Liver (tissue), 3 donors: ENCODE data around the gene FARS2.

Experiments
- ATF3 ChIP-seq: IDR thresholded peaks from 2 replicates; pipeline ENCODE4 v1.6.1; 2016; ENCODE audit warnings: antibody characterized with exemption
- EGR1 ChIP-seq, 2 donors: IDR thresholded peaks; 2 replicates each; pipeline ENCODE4 v1.6.1; 2016 to 2018; ENCODE audit warnings: antibody characterized with exemption in 2 of 2, low read depth in 2 of 2
- HNF4G ChIP-seq: IDR thresholded peaks from 2 replicates; pipeline ENCODE4 v1.6.1; 2016; ENCODE audit warnings: antibody characterized with exemption
- JUND ChIP-seq, 2 donors: IDR thresholded peaks; 2 replicates each; pipeline ENCODE4 v1.6.1; 2016; ENCODE audit warnings: antibody characterized with exemption in 2 of 2
- NR2F2 ChIP-seq: IDR thresholded peaks from 2 replicates; pipeline ENCODE4 v1.6.1; 2016; ENCODE audit warnings: antibody characterized with exemption
- RAD21 ChIP-seq, 2 donors: IDR thresholded peaks; 2 replicates each; pipeline ENCODE4 v1.6.1; 2016; ENCODE audit warnings: antibody characterized with exemption in 2 of 2, mild to moderate bottlenecking in 2 of 2
- TAF1 ChIP-seq: conservative IDR thresholded peaks from 2 replicates; pipeline ENCODE4 v1.6.1; 2016; ENCODE audit warnings: antibody characterized with exemption, mild to moderate bottlenecking
- YY1 ChIP-seq: IDR thresholded peaks from 2 replicates; pipeline ENCODE4 v1.6.1; 2016; ENCODE audit warnings: antibody characterized with exemption, mild to moderate bottlenecking
- TF ChIP-seq, protein P1 (sequence below): fragments of 150-350 bp; IDR thresholded peaks from 2 replicates; pipeline ENCODE4 v1.5.1; 2017; ENCODE audit warnings: improper control_type of control experiment, low read depth, low read length; ENCODE audit not compliant: missing input control
- TF ChIP-seq, protein P2 (sequence below): IDR thresholded peaks from 2 replicates; pipeline ENCODE4 v1.6.1; 2016; ENCODE audit warnings: antibody characterized with exemption, mild to moderate bottlenecking
- TF ChIP-seq, protein P3 (sequence below): IDR thresholded peaks from 2 replicates; pipeline ENCODE4 v1.6.1; 2016; ENCODE audit warnings: antibody characterized with exemption
- donor health status: healthy.
- donor health status: healthy.

- TF ChIP-seq, protein P1, sequence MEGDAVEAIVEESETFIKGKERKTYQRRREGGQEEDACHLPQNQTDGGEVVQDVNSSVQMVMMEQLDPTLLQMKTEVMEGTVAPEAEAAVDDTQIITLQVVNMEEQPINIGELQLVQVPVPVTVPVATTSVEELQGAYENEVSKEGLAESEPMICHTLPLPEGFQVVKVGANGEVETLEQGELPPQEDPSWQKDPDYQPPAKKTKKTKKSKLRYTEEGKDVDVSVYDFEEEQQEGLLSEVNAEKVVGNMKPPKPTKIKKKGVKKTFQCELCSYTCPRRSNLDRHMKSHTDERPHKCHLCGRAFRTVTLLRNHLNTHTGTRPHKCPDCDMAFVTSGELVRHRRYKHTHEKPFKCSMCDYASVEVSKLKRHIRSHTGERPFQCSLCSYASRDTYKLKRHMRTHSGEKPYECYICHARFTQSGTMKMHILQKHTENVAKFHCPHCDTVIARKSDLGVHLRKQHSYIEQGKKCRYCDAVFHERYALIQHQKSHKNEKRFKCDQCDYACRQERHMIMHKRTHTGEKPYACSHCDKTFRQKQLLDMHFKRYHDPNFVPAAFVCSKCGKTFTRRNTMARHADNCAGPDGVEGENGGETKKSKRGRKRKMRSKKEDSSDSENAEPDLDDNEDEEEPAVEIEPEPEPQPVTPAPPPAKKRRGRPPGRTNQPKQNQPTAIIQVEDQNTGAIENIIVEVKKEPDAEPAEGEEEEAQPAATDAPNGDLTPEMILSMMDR, result no peak
- TF ChIP-seq ATF3 (no peak), TAF1 (no peak), JUND (IDR thresholded peaks at IDR 0.05) (no peak), YY1 (no peak), HNF4G (no peak), RAD21 (IDR thresholded peaks at IDR 0.05) (no peak), EGR1 (IDR thresholded peaks at IDR 0.05; ENCODE audit: low read depth in 2 of 2) (no peak), NR2F2 (no peak)
- TF ChIP-seq, protein P2, sequence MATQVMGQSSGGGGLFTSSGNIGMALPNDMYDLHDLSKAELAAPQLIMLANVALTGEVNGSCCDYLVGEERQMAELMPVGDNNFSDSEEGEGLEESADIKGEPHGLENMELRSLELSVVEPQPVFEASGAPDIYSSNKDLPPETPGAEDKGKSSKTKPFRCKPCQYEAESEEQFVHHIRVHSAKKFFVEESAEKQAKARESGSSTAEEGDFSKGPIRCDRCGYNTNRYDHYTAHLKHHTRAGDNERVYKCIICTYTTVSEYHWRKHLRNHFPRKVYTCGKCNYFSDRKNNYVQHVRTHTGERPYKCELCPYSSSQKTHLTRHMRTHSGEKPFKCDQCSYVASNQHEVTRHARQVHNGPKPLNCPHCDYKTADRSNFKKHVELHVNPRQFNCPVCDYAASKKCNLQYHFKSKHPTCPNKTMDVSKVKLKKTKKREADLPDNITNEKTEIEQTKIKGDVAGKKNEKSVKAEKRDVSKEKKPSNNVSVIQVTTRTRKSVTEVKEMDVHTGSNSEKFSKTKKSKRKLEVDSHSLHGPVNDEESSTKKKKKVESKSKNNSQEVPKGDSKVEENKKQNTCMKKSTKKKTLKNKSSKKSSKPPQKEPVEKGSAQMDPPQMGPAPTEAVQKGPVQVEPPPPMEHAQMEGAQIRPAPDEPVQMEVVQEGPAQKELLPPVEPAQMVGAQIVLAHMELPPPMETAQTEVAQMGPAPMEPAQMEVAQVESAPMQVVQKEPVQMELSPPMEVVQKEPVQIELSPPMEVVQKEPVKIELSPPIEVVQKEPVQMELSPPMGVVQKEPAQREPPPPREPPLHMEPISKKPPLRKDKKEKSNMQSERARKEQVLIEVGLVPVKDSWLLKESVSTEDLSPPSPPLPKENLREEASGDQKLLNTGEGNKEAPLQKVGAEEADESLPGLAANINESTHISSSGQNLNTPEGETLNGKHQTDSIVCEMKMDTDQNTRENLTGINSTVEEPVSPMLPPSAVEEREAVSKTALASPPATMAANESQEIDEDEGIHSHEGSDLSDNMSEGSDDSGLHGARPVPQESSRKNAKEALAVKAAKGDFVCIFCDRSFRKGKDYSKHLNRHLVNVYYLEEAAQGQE, result no peak
- TF ChIP-seq, protein P3, sequence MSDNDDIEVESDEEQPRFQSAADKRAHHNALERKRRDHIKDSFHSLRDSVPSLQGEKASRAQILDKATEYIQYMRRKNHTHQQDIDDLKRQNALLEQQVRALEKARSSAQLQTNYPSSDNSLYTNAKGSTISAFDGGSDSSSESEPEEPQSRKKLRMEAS, result no peak
Observed at GRCh38 chr6:5250451-5250850, 10.9 kb upstream of the FARS2 start.
